Neural cell (in vitro differentiated cells): ENCODE results near the gene KDM2A. TPM values are rescaled to one million over a fixed set of nuclear protein-coding genes. Genes with fewer than 3 reads are reported as not detected.

Source experiments
- H2AFZ ChIP-seq: fragments of 200-600, 300-800 bp; sonication (generic), shearing (Covaris generic); 2 replicates; pipeline ENCODE4 v1.6.0; 2014; ENCODE audit warnings: low read depth, mild to moderate bottlenecking, antibody characterized with exemption, low read length, moderate library complexity
- H3F3A ChIP-seq: fragments of 200-600 bp; shearing (Covaris generic); 2 replicates; pipeline ENCODE4 v1.6.1; 2016; ENCODE audit warnings: mild to moderate bottlenecking, moderate library complexity, mixed read lengths, antibody characterized with exemption, low read length; ENCODE audit not compliant: insufficient read depth, poor library complexity, severe bottlenecking
- H3K27ac ChIP-seq: fragments of 200-600, 300-800 bp; sonication (generic), shearing (Covaris generic); 2 replicates; pipeline ENCODE4 v1.5.1; 2014; ENCODE audit warnings: mild to moderate bottlenecking, low read length, moderate library complexity
- H3K27me3 ChIP-seq: fragments of 300-800, 200-600 bp; sonication (generic), shearing (Covaris generic); 2 replicates; pipeline ENCODE4 v1.6.0; 2014; ENCODE audit warnings: mild to moderate bottlenecking, low read depth, low read length, moderate library complexity; ENCODE audit not compliant: insufficient read depth
- H3K36me3 ChIP-seq: fragments of 300-800, 200-600 bp; sonication (generic), shearing (Covaris generic); 2 replicates; pipeline ENCODE4 v1.5.1; 2014; ENCODE audit warnings: mild to moderate bottlenecking, antibody characterized with exemption, low read length, moderate library complexity; ENCODE audit not compliant: insufficient read depth
- H3K4me2 ChIP-seq: fragments of 300-800, 200-600 bp; sonication (generic), shearing (Covaris generic); 2 replicates; pipeline ENCODE4 v1.6.0; 2014; ENCODE audit warnings: mild to moderate bottlenecking, low read length
- H3K4me3 ChIP-seq: fragments of 300-800, 200-600 bp; sonication (generic), shearing (Covaris generic); 2 replicates; pipeline ENCODE4 v1.5.1; 2014; ENCODE audit warnings: mild to moderate bottlenecking, low read length, moderate library complexity
- H3K79me2 ChIP-seq: fragments of 200-600 bp; shearing (Covaris generic); replicated peaks from 2 replicates; pipeline ENCODE4 v1.6.0; 2014; ENCODE audit warnings: mild to moderate bottlenecking, low read length, moderate library complexity; ENCODE audit not compliant: insufficient read depth
- H3K9ac ChIP-seq: fragments of 300-800, 200-600 bp; sonication (generic), shearing (Covaris generic); 2 replicates; pipeline ENCODE4 v1.6.1; 2016; ENCODE audit warnings: mild to moderate bottlenecking, low read length, mixed read lengths
- H3K9me2 ChIP-seq: fragments of 200-600 bp; shearing (Covaris generic); 2 replicates; pipeline ENCODE4 v1.6.1; 2016; ENCODE audit warnings: mild to moderate bottlenecking, low read length, mixed read lengths; ENCODE audit not compliant: insufficient read depth
- H3K9me3 ChIP-seq: fragments of 200-600, 300-800 bp; sonication (generic), shearing (Covaris generic); 2 replicates; pipeline ENCODE4 v1.6.1; 2016; ENCODE audit warnings: mild to moderate bottlenecking, mixed run types, low read length, moderate library complexity, mixed read lengths
- H4K20me1 ChIP-seq: fragments of 200-600 bp; shearing (Covaris generic); 2 replicates; pipeline ENCODE4 v1.6.1; 2016; ENCODE audit warnings: mild to moderate bottlenecking, mixed run types; ENCODE audit not compliant: insufficient read depth
- EP300 ChIP-seq: fragments of 450-650 bp; conservative IDR thresholded peaks from 2 replicates; pipeline ENCODE4 v1.6.1; 2014; ENCODE audit warnings: antibody characterized with exemption, mild to moderate bottlenecking, moderate library complexity; ENCODE audit not compliant: poor library complexity, severe bottlenecking
- MXI1 ChIP-seq: fragments of 450-650 bp; conservative IDR thresholded peaks from 2 replicates; pipeline ENCODE4 v1.6.1; 2014; ENCODE audit warnings: antibody characterized with exemption, mild to moderate bottlenecking; ENCODE audit not compliant: poor library complexity, severe bottlenecking
- RAD21 ChIP-seq: fragments of 450-650 bp; conservative IDR thresholded peaks from 2 replicates; pipeline ENCODE4 v1.6.1; 2014; ENCODE audit warnings: antibody characterized with exemption, mild to moderate bottlenecking, moderate library complexity
- SMC3 ChIP-seq: fragments of 450-650 bp; conservative IDR thresholded peaks from 2 replicates; pipeline ENCODE4 v1.6.1; 2014; ENCODE audit warnings: antibody characterized with exemption, mild to moderate bottlenecking, moderate library complexity; ENCODE audit not compliant: poor library complexity
- polyA plus RNA-seq: library from polyadenylated mRNA; depleted of rRNA; stranded (reverse); fragments of >200 nt; gene quantifications from 2 replicates; pipeline ENCODE4 v1.2.3, GENCODE V29; 2014
- TF ChIP-seq, protein P1 (sequence below): IDR thresholded peaks from 2 replicates; pipeline ENCODE4 v1.6.1; 2012; ENCODE audit warnings: borderline replicate concordance
- TF ChIP-seq, protein P2 (sequence below): fragments of 450-650 bp; IDR thresholded peaks from 2 replicates; pipeline ENCODE4 v1.5.1; 2014; ENCODE audit warnings: antibody characterized with exemption, mild to moderate bottlenecking, moderate library complexity; ENCODE audit not compliant: poor library complexity, severe bottlenecking

The KDM2A gene
- polyA plus RNA-seq, 1 donor from 2014 or later: 12.4 TPM

DNA sequence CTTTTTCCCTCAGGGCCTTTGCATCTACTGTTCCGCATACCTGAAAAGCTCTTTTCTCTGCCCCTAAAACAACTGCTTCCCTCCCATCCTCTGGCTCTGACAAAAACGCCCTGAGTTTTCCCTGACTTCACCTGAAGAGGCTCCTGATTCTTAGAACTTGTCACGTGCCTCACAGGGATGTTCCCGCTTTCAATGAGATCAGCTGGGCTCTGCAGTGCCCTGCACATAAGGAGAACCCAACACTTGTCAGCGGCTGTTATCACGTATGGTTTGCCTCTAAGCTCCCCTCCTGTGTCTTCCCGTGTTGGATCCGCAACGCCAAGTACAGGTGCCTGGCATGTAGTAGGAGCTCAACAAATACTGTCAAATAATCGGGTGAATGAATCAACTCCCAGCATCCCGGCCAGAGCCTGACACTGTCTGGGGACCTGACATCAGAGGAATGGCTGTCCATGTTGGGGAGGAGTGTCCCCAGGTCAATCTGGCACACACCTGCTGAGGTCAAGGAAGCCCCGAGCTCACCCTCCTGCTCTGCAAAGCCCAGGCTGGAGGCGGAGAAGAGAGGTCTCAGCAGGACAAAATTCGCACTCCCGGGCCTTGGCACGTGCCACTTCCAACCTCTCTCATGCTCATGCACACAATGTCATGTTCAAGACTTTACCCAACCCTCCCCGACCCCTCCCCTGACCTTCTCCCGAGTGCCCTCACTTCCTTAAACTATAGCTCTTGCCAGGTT lies 143.1 kb downstream of the KDM2A start:
- no peak for TF ChIP-seq EP300
- no peak for TF ChIP-seq RAD21
- TF ChIP-seq, protein P1, sequence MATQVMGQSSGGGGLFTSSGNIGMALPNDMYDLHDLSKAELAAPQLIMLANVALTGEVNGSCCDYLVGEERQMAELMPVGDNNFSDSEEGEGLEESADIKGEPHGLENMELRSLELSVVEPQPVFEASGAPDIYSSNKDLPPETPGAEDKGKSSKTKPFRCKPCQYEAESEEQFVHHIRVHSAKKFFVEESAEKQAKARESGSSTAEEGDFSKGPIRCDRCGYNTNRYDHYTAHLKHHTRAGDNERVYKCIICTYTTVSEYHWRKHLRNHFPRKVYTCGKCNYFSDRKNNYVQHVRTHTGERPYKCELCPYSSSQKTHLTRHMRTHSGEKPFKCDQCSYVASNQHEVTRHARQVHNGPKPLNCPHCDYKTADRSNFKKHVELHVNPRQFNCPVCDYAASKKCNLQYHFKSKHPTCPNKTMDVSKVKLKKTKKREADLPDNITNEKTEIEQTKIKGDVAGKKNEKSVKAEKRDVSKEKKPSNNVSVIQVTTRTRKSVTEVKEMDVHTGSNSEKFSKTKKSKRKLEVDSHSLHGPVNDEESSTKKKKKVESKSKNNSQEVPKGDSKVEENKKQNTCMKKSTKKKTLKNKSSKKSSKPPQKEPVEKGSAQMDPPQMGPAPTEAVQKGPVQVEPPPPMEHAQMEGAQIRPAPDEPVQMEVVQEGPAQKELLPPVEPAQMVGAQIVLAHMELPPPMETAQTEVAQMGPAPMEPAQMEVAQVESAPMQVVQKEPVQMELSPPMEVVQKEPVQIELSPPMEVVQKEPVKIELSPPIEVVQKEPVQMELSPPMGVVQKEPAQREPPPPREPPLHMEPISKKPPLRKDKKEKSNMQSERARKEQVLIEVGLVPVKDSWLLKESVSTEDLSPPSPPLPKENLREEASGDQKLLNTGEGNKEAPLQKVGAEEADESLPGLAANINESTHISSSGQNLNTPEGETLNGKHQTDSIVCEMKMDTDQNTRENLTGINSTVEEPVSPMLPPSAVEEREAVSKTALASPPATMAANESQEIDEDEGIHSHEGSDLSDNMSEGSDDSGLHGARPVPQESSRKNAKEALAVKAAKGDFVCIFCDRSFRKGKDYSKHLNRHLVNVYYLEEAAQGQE: no peak
- no peak overlapping the region for H3K9ac ChIP-seq
- H3F3A ChIP-seq: no peaks in the 10 kb centered on the region
- H3K9me2 ChIP-seq: no peaks in the 10 kb centered on the region
- no peak overlapping the region for H3K27ac ChIP-seq
- H3K27me3 ChIP-seq: no peaks in the 10 kb centered on the region
- no peak overlapping the region for H3K4me2 ChIP-seq
- H2AFZ ChIP-seq: no peak overlapping the region
- no peaks in the 10 kb centered on the region for H3K9me3 ChIP-seq
- H3K4me3 ChIP-seq: no peak overlapping the region
- peaks cover 12% of the 10 kb centered on the region for H3K79me2 ChIP-seq
- peaks cover 1% of the 10 kb centered on the region for H3K36me3 ChIP-seq
- no peaks in the 10 kb centered on the region for H4K20me1 ChIP-seq

DNA sequence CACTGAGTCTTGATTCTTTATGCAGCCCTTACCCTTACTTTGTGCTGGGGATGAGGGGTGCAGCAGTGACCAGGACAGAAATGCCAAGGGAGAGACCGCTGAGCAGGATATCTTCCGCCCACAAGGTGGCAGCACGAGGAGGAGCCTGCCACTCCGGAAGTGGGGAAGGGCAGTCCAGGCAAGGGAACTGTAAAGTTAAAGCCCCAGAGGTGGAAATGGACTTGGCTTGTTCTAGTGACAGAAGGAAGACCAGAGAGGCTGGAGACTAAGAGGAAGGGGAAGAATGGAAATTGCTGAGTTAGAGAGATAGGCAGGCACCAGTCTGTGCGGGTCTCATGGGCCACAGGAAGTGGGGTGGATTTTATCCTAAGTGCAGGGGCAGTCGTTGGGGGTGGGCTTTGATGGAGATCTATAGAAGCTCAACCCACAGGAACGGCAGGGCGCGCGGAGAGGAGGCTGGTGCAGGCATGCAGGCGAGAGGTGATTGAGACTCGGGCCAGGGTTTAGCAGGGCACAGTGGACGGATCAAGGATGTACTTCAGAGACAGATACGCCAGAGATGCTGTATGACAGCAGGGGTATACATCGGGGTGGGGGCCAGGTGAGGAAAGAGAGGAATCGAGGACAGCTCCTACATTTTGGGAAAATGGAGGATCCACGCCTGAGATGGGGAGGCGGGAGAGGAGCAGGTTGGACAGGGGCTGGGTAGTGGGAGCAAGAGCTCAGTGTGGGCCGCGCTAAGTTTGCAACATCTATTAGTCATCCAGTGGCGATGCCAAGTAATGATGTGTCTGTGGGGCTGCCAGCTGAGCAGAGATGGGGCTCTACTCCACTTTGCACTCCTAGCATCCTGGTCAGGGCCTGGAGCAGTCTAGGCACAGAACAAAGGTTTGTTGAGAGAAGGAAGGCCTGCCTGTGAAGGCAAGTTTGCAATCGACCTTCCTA lies 143.9 kb downstream of the KDM2A start:
- Histone ChIP-seq H2AFZ (no peak overlapping the region), H3K36me3 (no peaks in the 10 kb centered on the region), H3K9me2 (no peaks in the 10 kb centered on the region), H3K79me2 (peaks cover 21% of the 10 kb centered on the region), H3K4me3 (no peak overlapping the region), H3F3A (no peaks in the 10 kb centered on the region), H3K9me3 (no peaks in the 10 kb centered on the region), H4K20me1 (no peaks in the 10 kb centered on the region), H3K9ac (no peak overlapping the region), H3K4me2 (no peak overlapping the region), H3K27ac (no peak overlapping the region), H3K27me3 (no peaks in the 10 kb centered on the region)
- TF ChIP-seq SMC3 (peak; percentile 92), RAD21 (peak; percentile 74), EP300 (no peak), MXI1 (peak; percentile 20)
- TF ChIP-seq, protein P1: no peak
- TF ChIP-seq, protein P2, sequence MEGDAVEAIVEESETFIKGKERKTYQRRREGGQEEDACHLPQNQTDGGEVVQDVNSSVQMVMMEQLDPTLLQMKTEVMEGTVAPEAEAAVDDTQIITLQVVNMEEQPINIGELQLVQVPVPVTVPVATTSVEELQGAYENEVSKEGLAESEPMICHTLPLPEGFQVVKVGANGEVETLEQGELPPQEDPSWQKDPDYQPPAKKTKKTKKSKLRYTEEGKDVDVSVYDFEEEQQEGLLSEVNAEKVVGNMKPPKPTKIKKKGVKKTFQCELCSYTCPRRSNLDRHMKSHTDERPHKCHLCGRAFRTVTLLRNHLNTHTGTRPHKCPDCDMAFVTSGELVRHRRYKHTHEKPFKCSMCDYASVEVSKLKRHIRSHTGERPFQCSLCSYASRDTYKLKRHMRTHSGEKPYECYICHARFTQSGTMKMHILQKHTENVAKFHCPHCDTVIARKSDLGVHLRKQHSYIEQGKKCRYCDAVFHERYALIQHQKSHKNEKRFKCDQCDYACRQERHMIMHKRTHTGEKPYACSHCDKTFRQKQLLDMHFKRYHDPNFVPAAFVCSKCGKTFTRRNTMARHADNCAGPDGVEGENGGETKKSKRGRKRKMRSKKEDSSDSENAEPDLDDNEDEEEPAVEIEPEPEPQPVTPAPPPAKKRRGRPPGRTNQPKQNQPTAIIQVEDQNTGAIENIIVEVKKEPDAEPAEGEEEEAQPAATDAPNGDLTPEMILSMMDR: peak; percentile 88
